DND-41 (cell line): ENCODE data around the gene AATF.

Source experiments
- ATAC-seq: fragments of 200-7000 bp; cut with Tn5 transposase; 3 replicates; pipeline ENCODE4 v1.9.1; 2021; ENCODE audit warnings: low read depth; ENCODE audit not compliant: insufficient read depth
- DNase-seq: peaks from one replicate; pipeline ENCODE4 v3.0.0-alpha.2; 2020
- H2AFZ ChIP-seq: 2 replicates; pipeline ENCODE4 v1.6.0; 2012; ENCODE audit warnings: low read depth, low read length
- H3K27ac ChIP-seq: 2 replicates; pipeline ENCODE4 v1.5.1; 2012; ENCODE audit warnings: low read length, inconsistent platforms
- H3K27me3 ChIP-seq: fragments of 200-600 bp; sonication (generic); 2 replicates; pipeline ENCODE4 v1.6.0; 2012; ENCODE audit warnings: low read length, mild to moderate bottlenecking, inconsistent platforms; ENCODE audit not compliant: insufficient read depth, poor library complexity
- H3K36me3 ChIP-seq: 2 replicates; pipeline ENCODE4 v1.5.1; 2012; ENCODE audit warnings: low read length, inconsistent platforms; ENCODE audit not compliant: insufficient read depth
- H3K4me1 ChIP-seq: 2 replicates; pipeline ENCODE4 v1.5.1; 2012; ENCODE audit warnings: mild to moderate bottlenecking, low read length; ENCODE audit not compliant: insufficient read depth
- H3K4me2 ChIP-seq: 2 replicates; pipeline ENCODE4 v1.6.0; 2012; ENCODE audit warnings: mild to moderate bottlenecking, moderate library complexity, low read length, inconsistent platforms; ENCODE audit not compliant: insufficient read depth
- H3K4me3 ChIP-seq, 2 experiments: fragments of 200-600 bp in 1 of 2; shearing (Covaris generic) in 1 of 2; 2 replicates each; pipeline ENCODE4 v1.5.1; 2012 to 2016; ENCODE audit warnings: inconsistent platforms in 2 of 2, low read length in 2 of 2, mild to moderate bottlenecking in 2 of 2, low read depth in 1 of 2, moderate library complexity in 1 of 2
- H3K79me2 ChIP-seq: 2 replicates; pipeline ENCODE4 v1.6.0; 2012; ENCODE audit warnings: low read length, inconsistent platforms; ENCODE audit not compliant: insufficient read depth
- H3K9ac ChIP-seq: 2 replicates; pipeline ENCODE4 v1.6.0; 2012; ENCODE audit warnings: low read depth, mild to moderate bottlenecking, inconsistent platforms, low read length, moderate library complexity
- H3K9me3 ChIP-seq: 2 replicates; pipeline ENCODE4 v1.5.1; 2012; ENCODE audit warnings: low read length, moderate library complexity, mild to moderate bottlenecking, inconsistent platforms; ENCODE audit not compliant: insufficient read depth, severe bottlenecking
- H4K20me1 ChIP-seq: 2 replicates; pipeline ENCODE4 v1.6.0; 2012; ENCODE audit warnings: low read length; ENCODE audit not compliant: insufficient read depth
- CTCF ChIP-seq: IDR thresholded peaks from 2 replicates; pipeline ENCODE4 v1.5.1; 2012; ENCODE audit warnings: borderline replicate concordance, low read length, moderate library complexity, mild to moderate bottlenecking; ENCODE audit not compliant: poor library complexity, severe bottlenecking; ENCODE audit errors: extremely low read depth
- EZH2 ChIP-seq: IDR thresholded peaks from 3 replicates; pipeline ENCODE4 v1.6.1; 2012; ENCODE audit warnings: borderline replicate concordance, low read depth, mild to moderate bottlenecking, moderate library complexity, low read length, inconsistent platforms; ENCODE audit not compliant: severe bottlenecking

The AATF gene

GRCh38 chr17:36913132-36913531 lies 35.6 kb upstream of the AATF start:
- no peak overlapping the region for H3K4me3 ChIP-seq
- peaks cover 13% of the 10 kb centered on the region for H3K27me3 ChIP-seq
- H3K9ac ChIP-seq = no peak overlapping the region
- H3K27ac ChIP-seq = no peak overlapping the region
- TF ChIP-seq EZH2 = no peak
- TF ChIP-seq CTCF = no peak
- H3K36me3 ChIP-seq = no peaks in the 10 kb centered on the region
- ATAC-seq = no peak
- H3K4me1 ChIP-seq = no peaks in the 10 kb centered on the region
- H2AFZ ChIP-seq = no peak overlapping the region
- no peaks in the 10 kb centered on the region for H3K9me3 ChIP-seq
- H3K4me2 ChIP-seq = no peak overlapping the region
- no peak for DNase-seq
- H3K79me2 ChIP-seq = no peaks in the 10 kb centered on the region
- no peaks in the 10 kb centered on the region for H4K20me1 ChIP-seq

GRCh38 chr17:36918211-36918691 lies 30.5 kb upstream of the AATF start:
- Histone ChIP-seq H4K20me1 (no peaks in the 10 kb centered on the region), H2AFZ (no peak overlapping the region), H3K27me3 (peaks cover 27% of the 10 kb centered on the region), H3K4me1 (no peaks in the 10 kb centered on the region), H3K4me2 (no peak overlapping the region), H3K9me3 (no peaks in the 10 kb centered on the region), H3K4me3 (no peak overlapping the region), H3K79me2 (no peaks in the 10 kb centered on the region), H3K27ac (no peak overlapping the region), H3K9ac (no peak overlapping the region), H3K36me3 (no peaks in the 10 kb centered on the region)
- no peak for TF ChIP-seq EZH2
- no peak for ATAC-seq
- no peak for DNase-seq

GRCh38 chr17:36919407-36919968 lies 29.3 kb upstream of the AATF start:
- H3K9me3 ChIP-seq = no peaks in the 10 kb centered on the region
- ATAC-seq = no peak
- no peak overlapping the region for H3K4me3 ChIP-seq
- no peak overlapping the region for H2AFZ ChIP-seq
- H3K4me2 ChIP-seq = no peak overlapping the region
- no peaks in the 10 kb centered on the region for H3K4me1 ChIP-seq
- H3K9ac ChIP-seq = no peak overlapping the region
- H3K36me3 ChIP-seq = no peaks in the 10 kb centered on the region
- no peak for TF ChIP-seq EZH2
- TF ChIP-seq CTCF = no peak
- no peak overlapping the region for H3K27ac ChIP-seq
- no peaks in the 10 kb centered on the region for H3K79me2 ChIP-seq
- H3K27me3 ChIP-seq = peaks cover 28% of the 10 kb centered on the region
- no peak for DNase-seq
- H4K20me1 ChIP-seq = no peaks in the 10 kb centered on the region

GRCh38 chr17:36920032-36921005 lies 28.4 kb upstream of the AATF start:
- Histone ChIP-seq H3K27ac (no peak overlapping the region), H3K27me3 (peaks cover 31% of the 10 kb centered on the region), H4K20me1 (no peaks in the 10 kb centered on the region), H2AFZ (no peak overlapping the region), H3K9me3 (no peaks in the 10 kb centered on the region), H3K4me3 (no peak overlapping the region), H3K36me3 (no peaks in the 10 kb centered on the region), H3K79me2 (no peaks in the 10 kb centered on the region), H3K9ac (no peak overlapping the region), H3K4me1 (no peaks in the 10 kb centered on the region), H3K4me2 (no peak overlapping the region)
- DNase-seq = no peak
- no peak for TF ChIP-seq CTCF
- TF ChIP-seq EZH2 = no peak
- ATAC-seq = no peak
